CD4-positive, alpha-beta T cell treated with Interleukin-15 for 1 hour (primary cell): ENCODE results near the gene PHYHIPL.

Experiments used
- DNase-seq: peaks from one replicate; pipeline ENCODE4 v3.0.0-alpha.2; 2020

PHYHIPL gene

DNA sequence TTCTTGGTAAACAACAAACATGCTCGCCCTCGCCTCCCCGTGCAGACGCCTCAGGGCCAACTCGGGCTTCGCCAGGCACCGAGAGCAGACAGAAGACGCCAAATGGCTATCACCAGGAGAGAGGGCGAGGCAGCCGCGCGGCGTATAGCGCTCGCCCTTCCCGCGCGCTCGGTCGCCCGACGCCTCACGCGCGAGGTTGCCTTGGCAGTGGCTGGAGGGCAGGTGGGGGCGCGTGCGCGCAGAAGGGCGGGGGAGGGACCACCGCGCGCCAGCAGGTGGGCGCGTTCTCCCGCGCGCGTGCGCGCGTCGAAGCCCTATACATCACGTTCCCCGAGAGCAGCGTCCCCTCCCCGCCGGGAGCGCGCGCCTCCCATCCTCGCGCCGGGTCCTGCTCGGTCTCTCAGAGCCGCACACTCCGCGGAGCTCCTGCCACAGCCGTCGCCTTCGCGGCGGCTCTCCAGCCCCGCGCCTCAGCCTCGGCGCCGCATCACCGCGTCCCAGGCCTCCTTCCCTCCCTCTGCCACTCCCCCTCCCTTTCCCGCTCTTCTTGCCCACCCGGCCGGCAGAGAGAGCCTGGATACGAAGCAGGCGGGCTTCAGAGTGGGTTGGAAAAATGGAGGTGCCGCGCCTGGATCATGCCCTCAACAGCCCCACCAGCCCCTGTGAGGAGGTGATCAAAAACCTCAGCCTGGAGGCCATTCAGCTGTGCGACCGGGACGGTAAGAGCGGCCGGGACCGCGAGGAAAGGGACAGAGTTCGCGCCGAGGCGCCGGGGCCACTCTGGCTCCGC, at the start of gene PHYHIPL:
PHYHIPL (plus strand) TSS at position 403 of the 790 bp plus-strand sequence; CDS start at position 614, 211 bp downstream.
- no peak for DNase-seq

DNA sequence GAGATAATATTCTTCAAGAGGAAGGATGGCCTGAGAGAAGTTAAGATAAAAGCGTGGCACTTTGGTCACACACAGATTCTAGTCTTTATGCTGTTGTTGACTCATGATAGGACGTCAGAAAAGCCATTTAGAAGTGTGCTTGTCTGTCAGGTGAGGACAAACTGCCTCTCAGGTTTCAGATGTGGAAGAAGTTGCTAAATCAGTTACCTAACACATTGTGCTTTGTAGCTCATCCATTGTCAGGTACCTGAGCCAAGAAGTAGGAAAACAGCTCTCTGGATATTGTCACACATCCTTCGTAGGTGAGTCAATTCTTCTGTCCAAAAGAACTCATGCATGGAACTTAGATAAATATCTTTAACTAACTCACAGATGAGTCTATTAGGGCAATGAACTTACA, 49.5 kb upstream of the PHYHIPL start:
- no peak for DNase-seq

DNA sequence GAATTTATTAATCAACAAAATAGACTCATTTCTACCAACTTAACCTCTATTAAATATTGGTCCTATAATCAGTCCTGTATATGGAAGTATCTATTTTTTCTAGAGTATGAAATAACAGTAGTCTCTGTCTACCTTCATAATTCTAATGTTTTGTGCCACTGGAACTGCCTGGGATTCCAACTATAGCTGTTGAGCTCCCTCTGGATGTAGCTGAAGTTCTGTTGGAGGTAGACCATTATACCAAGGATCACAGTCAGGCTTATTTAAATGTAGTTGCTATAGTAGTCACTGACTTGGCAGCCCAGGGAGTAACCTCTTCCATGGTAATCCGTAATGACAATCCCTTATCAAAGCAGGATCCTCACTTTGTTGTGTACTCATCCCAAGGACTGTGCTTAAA, 48.5 kb upstream of the PHYHIPL start:
- DNase-seq: no peak

DNA sequence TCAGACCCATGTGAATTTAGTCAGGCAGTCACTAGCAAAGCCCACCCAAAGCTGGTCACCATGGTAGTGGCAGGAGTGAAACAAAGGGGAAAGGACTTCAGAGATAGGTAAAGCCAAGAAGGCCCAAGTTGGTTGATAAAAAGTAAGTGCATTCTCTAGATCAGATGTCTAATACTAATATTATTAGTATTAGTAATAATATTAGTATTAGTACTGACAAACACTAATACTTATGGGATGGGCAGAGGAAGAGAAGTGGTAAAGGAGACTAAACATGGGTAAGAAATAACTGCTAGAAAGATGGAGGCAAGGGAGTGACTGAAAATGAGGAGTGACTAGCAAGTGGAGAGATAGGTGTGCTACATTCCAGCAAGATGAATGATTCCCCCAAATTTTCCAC, 46.6 kb upstream of the PHYHIPL start:
- no peak for DNase-seq

DNA sequence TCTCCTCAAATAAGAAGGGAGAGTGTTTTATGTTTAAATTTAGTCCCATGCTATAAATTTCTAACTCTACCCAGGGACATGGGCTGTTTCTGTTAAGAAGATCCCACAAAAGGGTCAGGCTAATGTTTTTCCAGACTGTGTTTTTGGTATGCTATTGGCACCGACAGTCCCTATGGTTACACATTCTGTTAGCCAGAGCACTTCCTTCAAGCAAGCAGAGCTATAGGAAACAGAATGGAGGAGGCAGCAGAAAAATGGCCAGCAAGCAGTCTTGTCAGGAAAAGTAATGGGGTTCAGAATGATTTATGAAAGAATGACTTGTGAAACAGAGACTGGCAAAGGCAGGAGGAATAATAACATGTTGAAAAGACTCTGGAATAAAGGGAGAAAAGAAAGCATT, 44.8 kb upstream of the PHYHIPL start:
- DNase-seq: no peak

DNA sequence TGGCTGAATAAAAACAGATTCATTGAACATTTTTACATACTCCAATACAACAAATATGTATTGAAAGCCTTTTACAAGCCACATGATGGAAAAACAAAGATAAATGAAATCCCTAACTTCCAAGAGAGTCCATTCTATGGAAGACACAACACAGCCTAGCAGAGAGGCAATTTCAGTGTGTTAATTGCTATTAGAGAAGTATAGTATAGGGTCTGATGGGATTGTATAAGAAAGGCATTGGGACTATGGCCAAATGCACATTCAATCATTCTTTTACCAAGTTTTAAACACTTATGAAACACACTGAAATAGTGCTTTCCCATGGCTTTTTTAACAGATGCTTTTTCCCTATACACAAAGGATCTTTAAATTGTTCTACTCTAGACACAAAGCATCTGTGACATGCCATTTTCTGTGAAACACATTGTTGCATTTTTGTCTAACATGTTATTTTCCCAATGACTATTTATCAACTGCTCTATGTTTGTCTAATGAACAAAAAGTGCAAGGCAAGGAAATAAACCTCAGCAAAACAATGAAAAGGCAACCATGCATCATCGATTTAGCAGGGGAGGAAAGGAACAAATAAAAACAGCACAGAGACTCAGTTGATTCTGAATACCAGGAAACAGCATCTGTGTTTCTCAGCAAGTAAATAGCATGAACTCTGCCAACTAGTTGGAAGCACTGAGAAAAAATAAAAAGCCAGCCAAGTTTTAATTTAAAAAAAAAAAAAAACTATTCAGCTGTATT, 42.4 kb upstream of the PHYHIPL start:
- DNase-seq: no peak

DNA sequence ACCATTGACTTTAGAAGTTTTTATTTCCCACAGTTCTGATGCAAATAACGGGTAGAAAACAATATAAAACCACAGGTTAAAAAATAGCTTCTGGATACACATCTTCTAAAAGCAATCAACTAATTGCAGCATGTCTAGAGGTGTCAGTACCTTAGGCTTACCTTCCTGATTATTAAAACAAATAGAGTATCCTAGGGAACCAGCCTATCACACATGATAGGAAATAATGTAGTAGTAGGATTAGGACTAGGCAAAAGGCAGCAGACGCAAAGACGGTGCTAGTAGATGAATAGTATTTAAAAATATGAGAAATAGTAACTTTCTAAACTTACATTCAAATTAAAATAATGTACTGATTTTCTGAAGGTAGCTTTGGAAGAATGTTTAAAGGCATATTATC, 41.7 kb upstream of the PHYHIPL start:
- no peak for DNase-seq

DNA sequence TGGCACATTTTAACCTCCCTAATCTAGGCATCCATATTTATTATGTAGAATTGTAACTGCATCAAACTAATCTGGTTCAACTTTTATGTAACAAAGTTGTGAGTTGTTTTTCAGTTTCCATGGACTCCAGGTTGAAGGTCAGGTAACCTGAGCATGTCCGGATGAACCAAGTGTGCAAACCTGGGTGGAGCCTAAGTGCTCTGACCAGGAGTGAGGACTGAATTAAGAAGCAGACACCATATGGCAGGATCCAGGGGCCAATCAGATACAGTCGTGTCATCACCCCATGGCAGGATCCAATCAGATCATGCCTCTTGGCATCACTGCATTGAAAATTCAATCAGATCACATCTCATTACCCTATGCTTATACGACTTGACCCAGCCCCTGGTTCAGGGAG, 41.2 kb upstream of the PHYHIPL start:
- DNase-seq: no peak

DNA sequence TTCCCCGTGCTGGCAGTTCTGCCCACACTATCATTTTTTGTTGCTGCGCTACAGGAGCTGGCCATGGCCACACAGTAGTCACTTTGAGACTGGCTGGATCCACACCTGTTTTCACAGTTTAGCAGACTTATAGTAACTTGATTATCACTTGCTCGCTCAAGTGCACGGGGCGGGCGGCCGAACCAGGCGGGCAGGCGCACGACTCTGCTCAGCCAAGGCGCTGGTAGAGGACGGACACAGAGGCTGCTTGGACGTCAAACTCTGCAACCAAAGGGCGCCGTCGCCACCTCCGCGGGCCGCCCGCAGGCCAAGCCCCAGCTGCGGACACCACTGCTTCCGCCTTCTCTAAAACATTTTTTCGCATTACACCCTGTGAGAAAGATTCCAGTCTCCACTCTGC, 38.4 kb upstream of the PHYHIPL start:
- DNase-seq: no peak

DNA sequence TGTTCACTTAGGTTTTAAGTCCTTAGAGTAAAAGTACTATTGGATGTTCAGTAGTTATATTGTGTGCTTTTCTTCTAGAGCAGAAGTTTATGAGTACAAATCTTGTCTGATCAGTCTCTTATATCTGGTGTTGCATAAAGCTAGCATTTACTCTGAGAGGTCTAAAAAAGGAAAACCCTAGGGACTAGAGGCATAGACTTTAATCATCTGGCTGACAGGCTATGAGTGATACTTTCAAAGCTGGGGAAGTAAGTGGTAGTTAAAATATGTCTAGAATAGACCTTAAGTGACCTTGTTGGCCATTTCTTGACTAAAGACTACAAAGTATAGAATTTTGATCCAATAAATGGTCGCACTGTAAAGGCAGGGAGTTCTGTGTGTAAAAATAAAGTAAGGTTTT, 32.9 kb upstream of the PHYHIPL start:
- DNase-seq: no peak

DNA sequence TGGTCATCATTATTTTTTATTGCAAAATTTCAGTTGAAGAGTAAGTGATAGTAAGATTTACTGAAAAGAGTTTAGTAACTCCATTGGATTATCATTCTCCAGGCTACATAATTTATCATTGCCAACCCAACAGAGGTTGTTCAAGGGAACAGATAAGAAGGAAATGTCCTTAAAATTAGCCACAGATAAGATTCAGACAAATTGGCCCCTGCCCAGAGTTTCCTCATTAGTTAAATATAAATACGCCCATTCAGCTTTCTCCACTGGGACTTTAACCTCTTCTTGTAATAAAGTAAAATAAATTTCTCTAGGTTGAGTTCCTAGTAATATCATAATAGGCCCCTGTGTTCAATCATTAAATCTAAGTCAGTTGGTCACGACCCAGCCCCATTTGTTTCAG, 27.7 kb upstream of the PHYHIPL start:
- no peak for DNase-seq

DNA sequence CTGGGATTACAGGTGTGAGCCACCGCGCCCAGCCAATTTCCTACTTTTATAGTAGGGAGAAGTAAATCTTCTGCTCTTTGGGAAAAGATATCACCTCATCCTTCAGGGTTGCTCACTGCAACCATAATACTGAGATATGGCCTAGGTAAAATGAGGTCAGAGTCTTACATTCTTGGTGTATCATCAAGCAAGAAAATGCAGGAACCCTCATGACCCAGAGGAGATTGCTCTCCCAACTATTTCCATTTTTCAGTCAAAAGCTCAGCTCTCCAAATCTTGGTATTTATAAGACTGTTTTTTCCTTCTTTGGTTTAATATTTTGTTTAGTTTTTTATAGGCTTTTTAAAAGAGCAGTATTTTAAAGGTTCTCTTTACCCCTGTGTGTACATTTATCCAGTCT, 20.9 kb upstream of the PHYHIPL start:
- no peak for DNase-seq

DNA sequence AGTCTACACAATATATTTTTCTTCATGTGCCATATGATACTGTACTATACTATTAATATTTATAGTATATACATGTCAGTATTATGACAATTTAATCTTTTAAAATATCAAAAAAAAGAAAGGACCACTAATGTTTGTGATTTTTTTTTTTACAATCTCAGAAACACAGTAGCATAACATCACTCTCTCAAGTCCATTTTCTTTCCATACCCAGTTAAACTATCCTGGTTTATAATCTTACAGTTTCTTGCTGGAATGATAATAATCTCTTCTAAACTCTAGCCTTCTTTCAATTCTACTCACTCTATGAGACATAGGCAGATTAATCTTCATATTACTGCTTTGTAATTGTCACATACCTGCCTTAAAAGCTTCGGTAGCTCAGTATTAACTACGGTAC, 8.9 kb upstream of the PHYHIPL start:
- DNase-seq: no peak

DNA sequence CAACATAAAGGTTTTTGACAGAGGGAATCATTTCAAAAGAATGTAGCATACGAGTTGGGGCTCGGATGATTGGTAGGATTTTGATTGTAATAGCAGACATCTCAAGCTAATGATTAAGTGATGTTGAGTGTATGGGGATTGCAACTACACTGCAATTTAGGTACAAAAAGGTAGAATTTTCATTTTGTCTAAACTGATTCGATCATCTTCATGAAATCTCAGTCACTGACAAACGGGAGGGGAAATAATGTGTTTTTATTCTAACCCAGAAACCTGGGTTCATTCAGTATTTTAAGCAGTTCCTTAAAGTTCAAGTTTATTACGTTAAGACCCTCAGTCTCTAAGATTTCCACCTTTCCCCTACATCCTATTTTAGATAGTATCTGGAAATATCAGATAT, 3.9 kb upstream of the PHYHIPL start:
- no peak for DNase-seq

DNA sequence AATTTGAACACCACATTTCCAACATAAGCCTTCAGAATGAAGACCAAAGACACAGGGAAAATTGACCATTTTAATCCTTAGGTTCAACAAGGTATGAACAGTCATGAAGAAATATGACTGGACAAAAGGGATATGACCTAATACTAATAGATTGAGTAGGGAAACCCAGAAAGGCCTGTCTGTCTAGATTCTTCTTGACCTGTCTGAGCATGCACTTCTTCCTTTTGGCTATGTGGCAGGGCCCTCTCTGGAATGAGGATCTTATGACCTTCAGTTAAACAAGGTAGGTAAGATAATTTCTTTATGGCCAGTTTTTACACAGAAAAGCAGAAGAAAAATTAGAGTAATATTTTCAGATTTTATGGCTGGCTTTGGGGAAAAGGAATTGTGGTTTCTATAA, 3.0 kb upstream of the PHYHIPL start:
- no peak for DNase-seq

DNA sequence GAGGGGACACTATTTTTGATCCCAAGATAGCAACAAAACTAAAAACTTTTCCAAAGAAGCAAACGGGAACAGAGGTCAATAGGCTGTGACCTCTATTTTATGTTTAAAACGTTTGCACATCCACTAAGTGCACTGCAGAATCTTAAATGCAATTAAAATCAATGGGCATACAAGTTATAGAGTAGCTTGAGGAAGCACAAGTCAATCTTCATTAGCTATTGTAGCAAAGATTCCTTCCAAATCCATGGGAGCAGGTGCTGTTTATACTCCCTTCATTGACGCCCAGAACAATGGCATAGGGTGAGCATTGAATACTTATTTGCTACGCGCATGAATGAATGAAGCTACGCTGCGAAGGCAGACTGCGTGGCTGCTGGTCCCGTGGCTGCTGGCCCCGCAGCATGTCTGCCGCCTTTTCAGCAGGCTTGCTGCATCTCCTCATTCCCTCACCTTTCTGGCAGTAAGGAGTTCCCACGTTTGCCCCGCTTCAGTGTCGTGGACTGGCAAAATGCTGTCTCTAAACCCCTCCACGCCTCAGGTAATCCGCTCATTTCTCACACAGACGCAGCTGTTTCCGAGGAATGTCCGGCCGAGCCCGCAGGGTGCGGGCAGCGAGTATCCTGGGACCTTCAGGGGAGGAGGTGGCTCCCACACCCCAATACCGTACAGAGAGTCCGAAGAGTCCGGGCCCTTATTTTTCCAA, 754 bp upstream of the PHYHIPL start:
- DNase-seq: no peak

DNA sequence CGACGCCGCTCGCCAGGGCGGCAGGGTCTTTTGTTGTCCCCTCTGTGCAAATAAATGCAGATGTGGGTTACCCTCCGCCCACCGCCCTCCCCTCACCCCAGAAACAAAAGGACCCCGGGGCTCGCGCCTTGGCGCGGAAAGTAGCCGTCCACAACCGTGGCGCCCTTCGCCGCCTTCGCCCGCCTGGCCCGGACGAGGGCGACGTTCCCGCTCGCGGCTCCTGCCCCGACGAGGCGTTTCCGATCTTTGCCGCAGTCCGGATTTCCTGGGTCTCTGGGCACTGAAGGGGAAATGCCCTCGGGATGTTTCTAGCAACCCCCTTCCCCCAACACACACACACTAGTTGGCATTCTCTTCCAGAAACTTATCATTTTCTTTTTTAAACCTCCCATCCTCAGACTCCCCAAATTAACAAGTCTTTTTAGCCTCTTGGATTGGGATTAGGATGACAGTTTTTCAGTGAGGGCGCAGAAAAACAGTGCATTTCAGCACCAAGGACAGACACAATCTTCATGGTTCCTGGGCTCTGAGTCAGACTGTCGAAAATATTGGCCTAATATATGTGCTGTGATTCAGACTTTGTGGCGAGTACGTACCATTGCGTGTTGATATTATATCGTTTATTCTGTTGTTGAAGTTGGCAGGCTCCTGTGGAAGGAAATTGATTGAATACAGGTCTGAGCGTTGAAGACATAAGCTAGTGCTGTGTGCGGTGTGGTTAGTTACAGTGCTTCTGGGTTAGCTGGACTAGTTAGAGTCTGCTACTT, 771 bp downstream of the PHYHIPL start:
- DNase-seq: no peak

DNA sequence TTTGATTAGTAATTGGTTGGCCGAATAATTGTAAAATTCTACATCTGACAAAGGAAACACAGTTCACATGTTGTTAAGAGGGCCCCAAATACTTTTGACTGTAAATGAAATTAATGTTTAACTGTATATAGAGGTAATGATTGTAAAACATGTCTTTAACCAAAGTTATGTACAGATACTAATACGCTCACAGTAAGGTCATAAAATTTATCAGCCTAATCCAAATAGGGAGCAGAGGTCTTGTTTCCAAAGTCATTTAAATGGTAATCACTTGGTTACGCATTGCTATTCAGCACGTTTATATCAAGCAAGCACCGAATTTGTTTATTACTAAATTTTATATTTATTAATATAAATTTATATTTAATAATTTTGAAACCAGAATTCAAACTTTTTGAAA, 1.4 kb downstream of the PHYHIPL start:
- DNase-seq: no peak

DNA sequence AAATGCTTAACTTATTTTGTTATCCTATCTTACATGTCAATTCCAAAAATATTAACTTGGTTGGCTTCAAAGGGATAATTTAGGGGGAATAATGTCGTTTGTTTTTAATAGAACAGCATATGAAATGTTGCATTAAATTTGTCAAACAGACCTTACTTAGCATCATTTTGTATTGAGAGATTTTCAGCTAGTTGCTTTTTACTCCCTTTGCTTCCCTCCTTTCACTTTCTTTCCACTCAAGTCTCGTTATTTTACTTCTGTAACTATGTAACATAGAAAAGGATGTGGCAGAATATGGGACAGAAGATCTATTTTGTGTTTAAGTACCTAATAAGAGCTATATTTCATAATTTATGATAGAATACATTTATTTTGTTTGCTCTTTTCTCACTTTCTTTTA, 2.6 kb downstream of the PHYHIPL start:
- no peak for DNase-seq

DNA sequence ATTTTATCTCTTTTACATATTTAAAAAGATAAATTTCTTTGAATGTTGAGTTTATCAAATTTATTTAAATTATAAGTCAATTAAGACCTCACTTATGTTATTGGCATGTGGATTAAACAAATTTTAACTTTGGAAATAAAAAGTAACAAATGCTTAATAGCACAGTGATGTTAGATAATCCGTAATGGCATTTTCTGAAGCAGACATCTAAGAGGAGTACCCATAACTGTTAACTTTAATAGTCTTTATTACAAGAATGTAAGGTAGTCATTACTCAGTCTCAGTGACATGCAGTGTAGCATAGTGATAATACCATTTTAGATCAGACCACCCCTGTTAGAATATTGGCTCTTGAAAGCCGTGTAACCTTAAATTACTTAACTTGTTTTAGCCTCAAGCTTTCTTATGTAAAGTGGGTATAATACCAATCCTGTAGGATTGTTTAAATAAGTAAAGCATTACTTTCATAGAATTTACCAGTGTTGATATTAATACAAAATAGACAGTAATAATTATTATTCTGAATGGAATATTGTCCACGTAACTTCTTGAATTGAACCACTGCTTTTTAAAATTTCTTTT, 4.3 kb downstream of the PHYHIPL start:
- DNase-seq: no peak

DNA sequence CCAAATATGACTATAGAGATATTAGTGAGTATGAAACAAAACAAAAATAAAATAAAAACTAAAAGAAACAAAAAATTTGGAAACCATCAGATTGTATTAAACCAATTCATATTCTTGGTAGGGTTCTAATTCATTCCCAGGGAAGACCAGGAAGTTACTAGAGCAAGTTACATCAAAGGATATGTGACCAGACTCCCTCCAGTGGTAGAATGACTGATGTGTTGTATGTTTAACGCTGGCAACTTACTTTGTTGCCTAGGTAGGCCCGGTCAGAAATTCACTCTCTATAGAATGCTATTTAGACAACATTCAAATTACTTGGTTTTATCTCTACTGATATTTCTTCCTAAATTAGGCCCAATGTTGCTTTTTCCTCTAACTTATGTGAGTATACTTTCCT, 5.2 kb downstream of the PHYHIPL start:
- DNase-seq: no peak

DNA sequence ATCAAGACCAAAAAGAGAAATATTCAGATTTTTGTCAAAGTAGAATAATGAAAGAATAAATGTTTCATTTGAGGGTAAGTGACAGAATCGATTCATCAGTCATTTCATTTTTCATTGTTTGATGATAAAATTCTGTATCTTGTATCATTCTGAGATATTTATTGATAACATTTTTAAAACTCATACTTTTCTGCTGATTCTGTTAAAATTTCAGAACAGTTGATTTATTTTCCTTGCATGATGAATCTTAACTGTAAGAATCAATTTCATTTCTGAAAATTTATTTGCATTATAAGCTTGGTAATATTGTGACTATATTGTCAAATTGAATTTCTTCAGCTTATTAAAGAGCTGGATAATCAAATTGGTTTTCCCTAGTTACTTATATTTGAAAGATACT, 13.9 kb downstream of the PHYHIPL start:
- no peak for DNase-seq

DNA sequence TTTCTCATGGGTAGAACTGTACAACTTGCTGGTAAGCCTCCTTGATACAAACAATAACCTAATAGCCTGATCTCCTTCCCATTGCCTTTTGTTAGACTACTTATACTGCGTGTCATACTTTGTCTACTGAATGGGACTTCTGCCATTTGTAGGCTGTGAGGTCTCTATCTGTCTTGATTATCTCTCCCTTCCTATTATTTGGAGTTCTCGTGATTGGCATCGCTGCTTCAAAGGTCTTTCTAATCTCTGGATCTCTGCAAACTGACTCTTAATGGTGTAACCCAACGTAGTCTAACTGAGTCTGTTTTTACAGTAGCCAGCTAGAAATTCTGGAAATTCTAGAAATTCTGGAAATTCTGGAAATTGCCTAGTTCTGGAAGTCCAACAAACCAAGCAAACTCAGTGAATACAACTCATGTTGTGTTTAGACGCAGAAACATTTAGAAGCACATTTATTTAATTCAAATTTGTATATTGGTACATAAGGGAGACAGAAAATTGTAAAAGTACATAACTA, 29.8 kb downstream of the PHYHIPL start:
- DNase-seq: no peak
